Measurements from ENCODE around the gene RIN1. TPM values are rescaled to one million over a fixed set of nuclear protein-coding genes. Genes with fewer than 3 reads are reported as not detected.

The RIN1 gene
- total RNA-seq, 1 donor from 2014 or later: 4.8 TPM

DNA sequence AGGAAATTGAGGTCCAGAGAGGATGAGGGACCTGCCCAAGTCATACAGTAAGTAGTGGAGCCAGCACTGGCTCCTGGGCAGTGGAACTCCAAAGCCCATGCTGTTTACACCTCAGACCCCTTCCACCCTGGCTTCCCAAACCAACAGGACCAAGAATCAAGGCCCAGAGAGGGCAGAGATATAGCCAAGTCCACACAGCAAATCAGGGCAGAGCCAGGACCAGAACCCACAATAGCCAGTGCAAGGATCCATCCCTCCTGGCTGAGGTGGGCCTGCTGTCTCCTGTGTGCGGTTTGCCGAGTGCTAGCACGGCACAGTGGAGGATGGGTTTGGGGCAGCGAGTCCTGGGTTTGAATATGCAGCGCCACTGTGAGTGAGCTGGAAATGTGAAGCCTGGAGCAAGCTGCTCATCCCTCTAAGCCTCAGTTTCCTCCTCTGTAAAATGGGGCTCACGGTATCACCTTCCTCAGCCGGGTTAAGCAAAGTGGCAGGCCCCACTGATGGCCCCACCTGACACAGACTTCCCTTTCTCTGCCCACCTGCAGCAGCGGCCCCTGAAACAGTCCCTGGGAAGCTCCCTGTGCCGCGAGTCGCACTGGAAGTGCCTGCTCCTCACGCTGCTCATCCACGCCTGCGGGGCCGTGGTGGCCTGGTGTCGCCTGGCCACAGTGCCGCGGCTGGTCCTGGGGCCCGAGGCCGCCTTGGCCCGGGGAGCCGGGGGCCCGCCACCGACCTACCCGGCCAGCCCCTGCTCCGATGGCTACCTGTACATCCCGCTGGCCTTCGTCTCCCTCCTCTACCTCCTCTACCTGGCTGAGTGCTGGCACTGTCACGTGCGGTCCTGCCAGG is 42.2 kb downstream of the RIN1 start:
- no peak for DNase-seq

DNA sequence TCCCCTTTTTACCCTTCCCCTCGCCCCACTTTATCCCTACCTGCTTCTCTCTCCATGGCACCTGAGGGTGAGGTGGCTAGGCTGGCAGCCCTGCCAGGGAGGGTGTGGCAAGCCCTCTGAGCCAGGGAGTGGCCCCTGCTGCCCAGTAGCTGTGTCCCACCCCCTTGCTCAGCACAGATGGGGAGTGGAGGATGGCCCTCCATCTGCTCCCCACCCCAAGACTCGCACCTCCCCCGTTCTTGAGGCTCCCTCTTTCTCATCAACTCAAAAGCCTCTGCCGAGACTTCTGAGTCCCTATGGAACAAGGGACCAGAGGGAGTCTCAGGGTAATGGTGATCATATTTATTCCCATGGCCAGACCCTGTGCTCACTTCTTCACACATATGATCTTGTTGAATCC is 42.9 kb downstream of the RIN1 start:
- no peak for DNase-seq

DNA sequence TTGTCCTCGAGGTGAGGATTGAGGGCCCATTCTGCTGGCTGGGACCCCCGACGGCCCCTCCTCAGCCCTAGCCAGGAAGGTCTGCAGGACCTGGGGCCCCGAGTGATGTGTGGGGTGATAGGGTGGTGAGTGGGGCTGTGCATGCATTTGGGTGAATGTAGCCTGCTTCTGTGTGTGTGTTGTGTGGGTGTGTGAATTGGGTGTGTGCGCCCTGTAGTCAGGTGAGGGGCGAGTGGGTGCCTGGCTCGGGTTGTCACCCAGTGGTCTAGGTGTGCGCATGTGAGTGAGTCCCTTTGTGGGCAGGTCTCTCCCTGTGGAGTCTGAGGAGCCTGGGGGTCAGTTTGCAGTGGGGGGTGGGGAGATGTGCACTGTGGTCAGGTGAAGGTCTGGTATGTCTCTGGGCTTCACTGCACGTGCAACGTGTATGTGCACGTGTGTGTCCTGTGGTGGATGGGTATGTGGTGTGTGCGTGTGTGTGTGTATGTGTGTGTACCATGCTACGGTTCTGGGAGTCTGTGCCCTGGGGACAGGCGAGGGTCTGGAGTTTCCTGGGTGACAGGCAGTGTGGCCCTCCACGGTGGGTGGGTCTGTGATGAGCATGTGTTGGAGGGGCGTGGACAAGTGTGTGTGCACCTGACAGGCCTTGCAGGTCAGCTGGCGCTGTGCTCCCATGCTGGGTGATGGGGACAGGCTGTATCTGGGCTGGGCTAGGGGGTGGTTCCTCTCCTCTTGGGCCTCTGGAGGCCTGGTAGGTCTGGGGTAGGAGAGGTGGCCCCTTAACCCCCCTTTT is 43.5 kb downstream of the RIN1 start:
- DNase-seq: no peak

DNA sequence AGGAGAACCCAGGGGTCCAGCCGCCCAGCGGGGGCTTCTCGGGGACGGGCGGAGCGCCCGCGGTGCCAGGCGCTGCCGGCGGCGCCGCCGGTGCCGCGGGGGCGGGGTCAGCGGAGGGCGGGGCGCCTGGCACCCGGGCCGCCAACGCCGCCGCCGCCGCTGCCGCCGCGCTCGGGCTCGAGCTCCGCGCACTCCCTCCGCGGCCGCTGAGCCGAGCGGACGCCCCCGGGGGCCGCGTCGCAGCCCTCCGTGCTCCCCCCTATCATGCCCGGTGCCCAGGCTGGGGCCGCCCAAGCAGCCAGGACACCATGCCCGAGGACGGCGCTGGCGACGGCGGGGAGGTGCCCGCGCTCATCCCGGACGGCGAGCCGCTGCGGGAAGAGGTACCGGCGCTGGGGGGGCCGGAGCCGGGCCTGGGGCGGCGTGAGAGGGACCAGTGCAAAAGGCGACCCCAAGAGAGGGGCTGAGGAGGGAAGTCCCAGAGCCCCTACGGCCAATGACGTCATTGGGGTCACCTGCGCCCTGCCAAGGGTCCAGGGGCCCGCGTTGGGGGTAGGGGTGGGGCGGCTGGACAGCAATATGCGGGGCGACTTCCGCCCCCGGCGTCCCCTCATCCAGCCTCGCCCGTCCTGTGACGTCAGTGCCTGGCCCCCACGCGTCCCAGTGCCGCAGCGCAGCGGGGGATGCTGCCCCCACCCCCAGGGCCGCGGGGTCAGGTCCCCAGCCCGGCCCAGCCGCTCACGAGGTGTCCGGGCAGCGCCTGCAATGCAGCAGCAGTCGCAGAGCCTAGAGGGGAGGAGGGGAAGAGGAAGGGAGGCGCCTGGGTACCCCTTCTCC is 44.3 kb downstream of the RIN1 start, which contains the start of gene TMEM151A:
TMEM151A (plus strand) TSS at position 189 of the 837 bp plus-strand sequence; CDS start at position 309, 120 bp downstream.
- no peak for DNase-seq

DNA sequence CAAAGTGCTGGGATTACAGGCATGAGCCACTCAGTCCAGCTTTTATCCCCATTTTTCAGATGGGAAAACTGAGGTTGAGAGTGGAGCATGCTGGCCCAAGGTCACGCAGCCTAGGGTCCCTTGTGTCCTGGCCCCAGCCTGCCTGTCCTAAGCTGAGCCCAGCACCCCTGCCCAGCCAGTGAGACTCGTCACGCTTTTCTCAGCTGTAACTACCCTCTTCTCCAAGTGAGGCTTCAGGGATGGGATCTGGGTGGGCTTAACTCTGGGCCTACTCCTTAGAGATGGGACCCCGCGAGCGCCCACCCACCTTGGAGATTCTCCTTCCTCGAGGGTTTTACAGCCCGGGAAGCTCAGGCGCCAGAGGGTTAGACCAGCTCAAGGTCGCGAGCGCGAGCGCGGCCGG is 44.9 kb downstream of the RIN1 start:
- DNase-seq: no peak

DNA sequence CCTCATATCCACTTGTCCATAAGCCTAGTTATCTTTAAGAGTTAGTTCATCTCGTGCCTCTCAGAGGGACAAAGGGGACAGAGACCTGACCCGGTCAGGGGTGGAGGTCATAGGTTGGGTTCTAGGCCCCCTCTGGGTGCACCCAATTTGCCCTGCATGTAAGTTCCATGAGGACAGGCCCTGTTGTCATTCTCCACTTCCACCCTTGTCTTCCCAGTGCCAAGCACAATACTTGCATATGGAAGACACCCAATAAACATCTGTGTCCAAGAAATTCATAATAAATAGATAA is 46.0 kb downstream of the RIN1 start:
- DNase-seq: no peak

DNA sequence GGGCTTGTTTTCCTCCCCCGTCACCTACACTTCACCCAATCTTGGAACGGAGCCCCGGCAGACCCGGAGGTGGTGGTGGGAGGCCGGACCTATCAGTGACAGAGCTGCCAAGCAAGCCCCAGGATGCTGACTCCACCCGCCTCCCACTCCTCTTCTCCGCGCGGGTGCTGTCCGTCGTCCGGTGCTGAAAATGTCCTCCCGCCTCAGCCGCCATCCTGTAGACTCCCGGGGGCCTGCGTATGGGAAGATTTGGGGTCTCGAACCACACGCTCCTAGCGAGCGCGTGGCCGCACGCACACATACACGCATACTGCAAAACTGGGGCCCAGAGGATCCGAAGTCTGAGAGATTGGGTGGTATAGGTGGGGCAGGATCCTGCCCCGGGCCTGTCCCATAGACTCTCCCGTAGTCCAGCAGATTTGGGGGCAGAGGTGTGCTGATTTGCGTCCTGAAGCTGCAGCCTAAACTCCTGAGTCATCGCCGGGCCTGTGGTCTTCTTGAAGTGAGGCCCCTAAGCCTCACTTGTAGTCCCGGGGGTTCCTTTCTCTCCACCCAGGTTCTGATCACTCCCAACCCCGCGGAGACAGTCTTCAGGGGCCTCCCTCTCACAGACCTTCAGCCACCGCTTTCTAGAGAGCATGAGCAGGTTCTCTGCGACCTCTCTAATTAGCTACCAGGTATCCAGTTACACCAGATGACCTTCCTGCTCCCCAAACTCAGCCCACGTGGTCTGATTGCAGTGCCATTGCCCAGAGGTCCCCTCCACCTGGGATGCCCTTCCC is 46.5 kb downstream of the RIN1 start:
- DNase-seq: peak; percentile 79

DNA sequence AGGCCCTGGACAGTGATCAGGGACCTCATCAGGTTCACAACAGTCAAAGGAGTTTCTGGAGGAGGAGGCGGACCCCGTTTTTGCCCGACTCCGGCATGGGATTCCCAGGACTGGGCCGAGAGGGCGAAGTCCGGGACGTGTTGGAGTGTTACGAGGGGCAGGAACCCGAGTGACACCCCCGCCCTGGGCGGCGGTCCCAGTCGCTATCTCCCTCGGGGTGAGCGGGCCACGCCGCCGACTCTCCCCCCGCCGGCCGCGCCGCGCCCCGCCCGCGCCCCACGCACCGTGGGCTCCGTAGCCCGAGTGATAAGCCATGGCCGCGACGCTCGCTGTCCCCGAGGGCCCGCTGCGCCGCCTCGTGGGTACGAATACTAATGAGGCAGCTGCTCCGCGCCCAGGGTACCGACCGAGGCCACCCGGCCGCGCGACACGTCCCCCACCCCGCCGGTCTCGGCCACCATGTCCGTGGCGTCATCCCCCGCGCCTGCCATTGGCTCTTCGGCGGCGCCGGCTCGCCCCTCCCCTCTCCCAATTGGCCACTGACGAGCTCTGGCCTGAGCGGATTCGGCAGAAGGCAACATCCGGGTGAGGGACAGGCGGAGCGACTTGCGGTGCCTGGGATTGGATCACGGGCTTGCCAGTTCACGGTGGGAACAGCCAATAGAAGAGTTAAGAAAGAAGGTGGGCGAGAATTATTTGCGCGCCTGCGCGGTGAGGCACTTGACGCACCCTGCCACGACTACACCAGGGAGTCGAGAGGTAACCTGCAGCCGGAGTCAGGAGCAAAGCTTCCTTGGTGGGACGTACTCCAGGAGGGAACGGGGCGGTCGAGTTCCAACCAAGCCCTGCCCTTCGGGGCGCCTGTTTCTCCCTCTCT is 47.3 kb downstream of the RIN1 start, which contains the start of gene YIF1A:
YIF1A (minus strand) TSS at position 473 of the 877 bp plus-strand sequence; CDS start at position 315, 158 bp downstream.
- peak; percentile 100 for DNase-seq

DNA sequence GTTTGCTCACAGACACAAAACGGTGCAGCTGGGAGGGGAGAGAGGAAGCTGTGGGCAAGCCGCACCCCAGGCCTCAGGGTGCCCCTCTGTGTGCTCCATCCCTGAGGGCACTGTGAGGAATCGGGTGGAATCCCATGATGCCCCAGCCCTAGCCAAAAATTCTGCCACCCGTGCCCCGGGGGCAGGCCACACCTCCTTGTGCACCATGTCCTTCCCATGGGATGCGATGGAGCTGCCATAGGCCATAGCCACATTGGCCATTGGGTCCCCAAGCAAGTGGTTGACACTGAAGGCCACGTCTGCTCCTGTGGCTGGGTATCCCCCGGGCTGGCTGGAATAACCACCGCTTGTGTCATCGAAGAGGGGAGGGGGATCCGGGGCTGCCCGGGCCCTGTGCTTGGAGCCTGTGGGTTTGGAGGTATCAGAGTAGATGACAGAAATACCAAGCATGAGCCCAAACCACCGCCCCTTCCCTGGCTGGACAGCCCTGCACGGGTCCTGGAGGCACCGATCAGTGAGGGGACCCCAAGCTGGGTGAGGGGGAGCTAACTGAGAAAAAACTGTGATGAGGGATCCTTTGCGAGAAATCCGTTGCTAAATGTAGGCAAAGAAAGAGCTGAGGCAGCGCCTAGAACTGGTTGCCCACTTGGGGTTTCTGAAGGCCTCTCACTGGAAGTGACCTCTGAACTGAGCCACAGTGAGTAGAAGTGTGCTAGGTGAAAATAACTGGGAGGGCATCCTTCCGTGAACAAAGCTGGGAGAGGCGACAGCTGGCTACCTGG is 48.2 kb downstream of the RIN1 start:
- DNase-seq: no peak

DNA sequence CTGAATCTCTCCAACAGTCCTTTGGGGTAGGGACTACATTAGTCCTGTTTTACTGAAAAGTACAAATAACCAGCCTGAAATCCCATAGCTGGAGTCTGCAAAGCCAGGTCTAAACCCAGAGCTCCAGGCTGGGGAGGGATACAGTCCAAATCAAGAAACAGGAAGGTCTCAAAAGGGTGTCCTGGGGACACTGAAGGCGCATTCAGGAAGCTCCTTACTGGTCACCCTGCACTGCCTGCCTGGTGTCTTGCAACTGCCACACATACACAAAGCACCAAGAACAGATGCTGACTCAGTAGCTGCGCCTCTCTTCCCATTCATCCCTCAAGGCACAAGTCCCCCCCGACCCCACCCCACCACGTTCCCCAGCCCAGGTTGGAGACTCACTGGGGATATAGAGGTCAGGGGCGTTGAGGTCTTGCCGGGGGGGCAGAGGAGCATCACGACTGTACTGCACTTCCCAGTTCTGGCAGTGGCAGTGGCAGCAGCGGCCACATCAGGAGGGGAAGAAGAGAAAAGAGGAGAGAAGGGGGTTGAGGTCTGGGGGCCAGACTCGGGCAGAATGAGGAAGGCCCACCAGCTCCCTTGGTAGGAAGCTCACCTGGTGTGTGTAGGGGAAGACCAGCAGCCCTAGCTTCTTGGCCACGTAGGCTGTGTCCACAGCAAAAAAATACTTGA is 48.9 kb downstream of the RIN1 start:
- no peak for DNase-seq

DNA sequence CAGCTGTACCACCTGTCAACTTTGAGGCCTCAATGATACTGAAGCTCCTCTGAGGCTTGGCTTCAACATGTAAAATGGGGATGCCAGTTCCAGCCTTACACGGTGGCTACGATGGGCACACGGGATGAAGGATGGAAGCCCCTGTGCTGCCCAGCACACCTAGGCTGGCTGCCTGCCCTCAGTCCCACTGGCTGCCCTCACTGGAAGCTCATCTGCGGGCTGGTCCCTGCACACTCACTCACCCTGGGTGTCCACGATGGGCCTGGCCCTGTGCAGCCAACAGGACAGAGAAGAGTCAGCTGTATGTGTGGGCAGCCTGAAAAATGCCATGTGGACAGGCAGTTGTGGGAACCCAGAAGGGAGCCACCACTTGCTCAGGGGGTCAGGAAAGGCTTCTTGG is 49.5 kb downstream of the RIN1 start:
- no peak for DNase-seq

DNA sequence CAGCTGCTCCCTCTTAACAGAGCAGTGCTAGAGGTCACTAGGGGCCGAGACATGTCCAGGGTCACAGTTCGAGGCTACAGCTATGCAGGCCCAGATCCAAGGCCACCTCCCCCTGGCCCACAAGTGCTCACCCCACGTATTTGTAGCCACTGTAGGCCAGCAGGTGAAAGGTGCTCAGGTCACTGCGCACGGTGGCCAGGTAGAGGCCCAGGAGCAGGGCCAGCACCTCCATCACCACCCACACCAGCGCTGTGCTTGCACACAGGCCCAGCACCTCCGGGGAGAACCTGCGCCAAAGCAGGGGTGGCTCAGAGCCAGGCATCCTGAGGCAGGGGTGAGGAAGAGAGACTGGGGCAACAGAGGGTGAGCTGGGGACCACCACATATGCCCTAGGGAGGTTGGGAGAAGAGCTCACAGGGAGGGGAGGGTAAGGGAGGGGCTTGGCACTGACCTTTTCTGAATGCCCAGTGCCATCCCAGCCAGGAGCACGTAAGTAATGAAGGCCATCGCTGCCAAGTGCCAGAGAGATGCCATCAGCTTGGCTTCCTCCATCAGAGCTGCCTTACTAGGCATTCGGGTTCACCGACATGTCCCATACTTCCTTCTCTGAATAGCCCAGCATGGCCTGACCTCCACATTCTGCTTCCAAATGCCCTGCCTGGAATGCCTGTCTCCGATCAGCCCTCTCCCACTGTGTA is 50.8 kb downstream of the RIN1 start:
- no peak for DNase-seq

DNA sequence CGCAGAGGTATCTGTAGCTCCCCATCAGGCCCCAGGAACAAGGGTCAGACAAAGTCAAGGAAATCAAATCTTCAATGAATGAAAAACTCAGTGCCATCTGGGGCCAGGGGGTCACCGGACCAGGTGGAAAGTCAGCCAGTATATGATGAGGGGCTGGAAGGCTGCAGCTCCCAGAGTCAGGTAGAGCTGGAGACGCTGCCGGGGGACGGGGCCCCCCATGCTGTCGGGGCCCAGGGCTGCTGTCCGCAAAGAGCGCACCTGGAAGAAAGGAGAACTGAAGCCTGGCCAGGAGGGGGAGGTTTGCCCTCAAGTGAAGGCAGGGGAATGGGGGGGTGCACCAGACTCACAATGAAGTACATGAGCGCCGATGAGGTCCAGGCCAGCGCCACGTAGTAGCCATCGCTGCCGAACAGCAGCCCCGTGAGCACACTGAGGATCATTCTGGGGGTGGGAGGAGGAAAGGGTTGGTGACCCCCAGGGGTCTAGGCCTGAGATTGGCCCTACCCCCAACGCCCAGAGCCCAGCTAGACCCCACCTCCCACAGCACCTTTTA is 51.6 kb downstream of the RIN1 start:
- DNase-seq: no peak

DNA sequence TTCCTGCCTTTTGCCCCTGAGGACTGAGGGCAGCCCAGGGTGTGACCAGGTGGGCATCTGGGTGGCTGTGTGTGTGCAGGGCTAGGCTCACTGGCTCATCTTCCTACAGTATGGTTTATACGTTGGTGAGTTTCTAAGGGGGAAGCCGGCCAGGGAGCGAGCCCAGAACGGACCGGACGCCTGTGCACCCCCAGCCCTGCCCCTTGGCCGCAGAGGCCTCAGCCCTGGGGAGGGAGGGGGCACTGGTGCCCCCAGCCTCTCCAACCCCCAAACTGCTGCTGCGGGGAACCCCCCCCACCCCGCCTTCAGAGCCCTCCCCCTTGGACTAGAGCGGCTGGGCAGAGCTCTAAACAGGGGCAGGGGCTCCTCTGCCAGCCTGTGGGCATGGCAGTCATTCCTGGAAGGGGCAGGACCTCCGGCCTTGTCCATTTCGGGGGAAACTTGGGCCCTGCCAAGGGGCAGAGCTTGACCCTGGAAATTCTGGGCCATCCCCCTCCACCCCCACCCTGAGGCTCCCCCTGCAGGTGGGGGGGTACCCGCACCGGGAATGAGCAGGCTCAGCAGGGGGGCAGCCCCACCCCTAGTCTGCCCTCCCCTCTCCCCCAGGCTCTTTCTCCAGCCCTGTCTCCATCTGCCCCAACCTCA is 52.7 kb downstream of the RIN1 start:
- no peak for DNase-seq

DNA sequence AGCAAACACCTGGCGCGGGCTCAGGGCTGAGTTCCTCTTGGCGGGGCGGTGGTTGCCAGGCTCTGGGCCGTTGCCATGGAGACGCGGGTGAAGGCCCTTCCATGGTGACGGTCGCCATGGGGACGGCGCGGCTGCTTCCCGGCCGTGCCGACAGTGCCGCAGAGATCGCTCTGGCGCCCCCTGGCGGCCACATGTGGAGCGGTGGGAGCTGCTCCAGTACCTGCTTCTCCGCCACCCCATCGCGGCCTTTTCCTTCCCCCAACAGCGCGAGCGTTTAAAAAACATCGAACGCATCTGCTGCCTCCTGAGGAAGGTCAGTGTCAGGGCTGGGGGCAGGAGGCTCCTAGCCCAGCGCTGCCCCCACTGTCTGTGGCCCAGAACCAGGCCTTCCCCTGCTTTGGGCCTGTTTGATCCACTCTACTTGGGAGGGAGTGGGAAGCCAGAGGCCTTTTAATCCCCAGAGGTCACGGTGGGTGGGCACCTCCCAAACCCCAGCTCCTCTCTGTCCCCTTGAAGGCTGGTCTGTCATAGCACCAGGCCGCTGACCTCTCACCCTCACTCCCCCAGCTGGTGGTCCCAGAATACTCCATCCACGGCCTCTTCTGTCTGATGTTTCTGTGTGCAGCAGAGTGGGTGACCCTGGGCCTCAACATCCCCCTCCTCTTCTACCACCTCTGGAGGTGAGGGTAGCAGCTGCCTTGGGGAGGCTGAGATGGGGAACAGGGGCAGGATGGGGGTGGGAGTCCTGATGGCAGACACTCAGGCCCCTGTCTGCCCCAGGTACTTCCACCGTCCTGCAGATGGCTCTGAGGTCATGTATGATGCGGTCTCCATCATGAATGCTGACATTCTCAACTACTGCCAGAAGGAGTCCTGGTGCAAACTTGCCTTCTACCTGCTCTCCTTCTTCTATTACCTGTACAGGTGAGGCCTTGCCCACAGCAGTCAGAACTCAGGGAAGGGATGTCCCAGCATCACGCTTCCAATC is 53.5 kb downstream of the RIN1 start:
- DNase-seq: peak; percentile 98

Measured in dermis blood vessel endothelial cell (primary cell).